Lower leg skin (tissue), 3 donors: ENCODE measurements around the gene FGGY.

Experiments used
- CTCF ChIP-seq, 3 donors: fragments of 450-650 bp; IDR thresholded peaks; one replicate each; pipeline ENCODE4 v1.5.1; 2016; ENCODE audit warnings: antibody characterized with exemption in 3 of 3, mild to moderate bottlenecking in 3 of 3, moderate library complexity in 2 of 3
- POLR2A ChIP-seq, 2 donors: fragments of 450-650 bp; IDR thresholded peaks; one replicate each; pipeline ENCODE4 v1.6.1; 2016 to 2017; ENCODE audit warnings: antibody characterized with exemption in 2 of 2, mild to moderate bottlenecking in 1 of 2, moderate library complexity in 1 of 2

GRCh38 chr1:59367301-59368007, 70.6 kb downstream of the FGGY start:
- TF ChIP-seq CTCF (IDR thresholded peaks at IDR 0.05) (no peak), POLR2A (IDR thresholded peaks at IDR 0.05) (no peak)
